Muscle of leg (tissue), 11 donors: Measurements from ENCODE around the gene ADCY2. TPM values are rescaled to one million over a fixed set of nuclear protein-coding genes. Genes with fewer than 3 reads are reported as not detected.
A peak's percentile ranks its signal among the peaks of the same experiment; 100 is the strongest.

ENCODE experiments used
- DNase-seq: peaks from one replicate; pipeline ENCODE4 v3.0.0; 2013
- H3K27ac ChIP-seq: one replicate; pipeline ENCODE4 v1.5.1; 2013; ENCODE audit warnings: mild to moderate bottlenecking, low read length, control low read depth
- H3K27me3 ChIP-seq: one replicate; pipeline ENCODE4 v1.6.1; 2013; ENCODE audit warnings: low read length; ENCODE audit not compliant: control insufficient read depth, insufficient read depth
- H3K36me3 ChIP-seq: one replicate; pipeline ENCODE4 v1.6.1; 2013; ENCODE audit warnings: low read length; ENCODE audit not compliant: control insufficient read depth, insufficient read depth
- H3K4me1 ChIP-seq: one replicate; pipeline ENCODE4 v1.6.1; 2013; ENCODE audit warnings: low read length; ENCODE audit not compliant: control insufficient read depth, insufficient read depth
- H3K4me3 ChIP-seq: one replicate; pipeline ENCODE4 v1.5.1; 2013; ENCODE audit warnings: low read length, control low read depth
- H3K9me3 ChIP-seq: replicated peaks from 2 replicates; pipeline ENCODE4 v1.6.1; 2013; ENCODE audit warnings: low read depth, low read length; ENCODE audit not compliant: control insufficient read depth
- WGBS: methylation state at CpG from one replicate; pipeline ENCODE4 v1.1.5; 2013; ENCODE audit warnings: missing lambda C conversion rate; ENCODE audit not compliant: insufficient coverage; 5-methylcytosine and 5-hydroxymethylcytosine counted together
- polyA plus RNA-seq, 8 donors: library from polyadenylated mRNA; unstranded; fragments of 120-200 nt; gene quantifications; one replicate each; pipeline versions ENCODE4 v1.2.1 to v1.2.3, GENCODE V29; 2013; ENCODE audit warnings: inconsistent platforms in 1 of 8, low replicate concordance in 1 of 8; ENCODE audit not compliant: insufficient read length in 8 of 8, insufficient read depth in 1 of 8
- total RNA-seq: library from RNA; stranded (reverse); fragments of 120-200 nt; gene quantifications from one replicate; pipeline ENCODE4 v1.2.4, GENCODE V29; 2013

The ADCY2 gene
- total and polyA plus RNA-seq, 9 donors = 17.5 to 45.9 (median 30.0) TPM

DNA sequence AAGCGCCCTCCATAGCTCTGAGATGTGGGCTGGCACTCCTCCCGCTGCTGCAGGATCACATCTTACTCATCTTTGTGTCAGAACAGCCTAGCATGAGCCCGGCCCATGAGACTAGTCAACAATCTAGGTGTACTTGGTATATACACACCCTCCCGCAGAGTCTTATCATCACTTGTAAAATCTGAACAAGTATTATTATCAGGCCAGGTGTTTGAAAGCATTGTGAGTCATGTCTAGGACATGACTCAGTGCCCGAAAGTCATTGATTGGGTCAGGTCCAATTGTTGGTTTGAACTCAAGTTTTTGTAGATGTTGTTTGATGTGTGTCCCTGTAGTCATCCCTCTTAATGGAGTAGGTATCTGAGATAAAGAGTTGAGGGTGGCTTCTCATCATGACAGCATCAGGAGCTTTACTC, 346.3 kb downstream of the ADCY2 start:
- no peaks in the 10 kb centered on the region for H3K36me3 ChIP-seq
- WGBS = 92% methylated on average over 2 of the region's 5 CpGs
- no peak for DNase-seq

DNA sequence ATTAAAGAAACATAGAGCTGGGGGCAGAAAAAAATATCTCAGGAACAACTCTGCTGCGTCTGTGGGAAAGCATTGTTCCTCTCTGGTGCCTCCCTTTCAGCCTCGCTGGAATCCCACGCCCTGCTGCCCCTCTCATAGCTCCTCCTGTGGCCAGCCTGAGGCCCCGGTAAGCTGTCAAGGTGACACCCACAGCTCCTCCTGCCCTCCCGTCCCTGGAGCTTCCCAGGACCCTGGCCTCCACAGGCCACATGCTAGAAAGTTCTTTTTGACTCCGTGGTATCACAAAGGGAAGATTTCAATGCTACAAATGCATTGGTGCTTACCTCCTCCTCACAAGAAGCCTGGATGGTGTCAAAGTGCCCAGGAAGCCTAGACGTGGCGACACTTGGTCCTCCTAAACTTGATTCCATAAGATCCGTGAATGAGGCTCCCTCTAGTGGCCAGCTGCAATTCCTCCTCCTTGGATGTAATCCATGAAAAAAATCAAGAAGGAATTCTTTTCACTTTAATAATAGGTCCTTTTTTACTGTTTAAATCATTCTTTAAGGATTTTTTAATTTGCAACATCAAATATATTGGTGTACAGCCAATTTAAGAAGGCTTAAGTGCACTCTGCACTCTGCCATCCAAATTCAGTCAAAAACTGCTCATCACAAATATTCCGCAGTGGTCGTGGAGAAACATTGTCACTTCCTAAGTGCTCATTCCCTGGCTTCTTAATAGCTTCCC, 350.1 kb downstream of the ADCY2 start:
- Histone ChIP-seq H3K27me3 (no peaks in the 10 kb centered on the region), H3K4me1 (no peaks in the 10 kb centered on the region), H3K36me3 (no peaks in the 10 kb centered on the region), H3K9me3 (no peaks in the 10 kb centered on the region), H3K27ac (no peak overlapping the region), H3K4me3 (no peak overlapping the region)
- DNase-seq = peak; percentile 66
- 41% methylated on average over 6 of the region's 11 CpGs for WGBS

More for the DNA sequence above, 346.3 kb downstream of the ADCY2 start:
- H3K27me3 ChIP-seq = no peaks in the 10 kb centered on the region
- no peaks in the 10 kb centered on the region for H3K9me3 ChIP-seq
- no peaks in the 10 kb centered on the region for H3K4me1 ChIP-seq
- H3K4me3 ChIP-seq = no peak overlapping the region
- H3K27ac ChIP-seq = no peak overlapping the region

DNA sequence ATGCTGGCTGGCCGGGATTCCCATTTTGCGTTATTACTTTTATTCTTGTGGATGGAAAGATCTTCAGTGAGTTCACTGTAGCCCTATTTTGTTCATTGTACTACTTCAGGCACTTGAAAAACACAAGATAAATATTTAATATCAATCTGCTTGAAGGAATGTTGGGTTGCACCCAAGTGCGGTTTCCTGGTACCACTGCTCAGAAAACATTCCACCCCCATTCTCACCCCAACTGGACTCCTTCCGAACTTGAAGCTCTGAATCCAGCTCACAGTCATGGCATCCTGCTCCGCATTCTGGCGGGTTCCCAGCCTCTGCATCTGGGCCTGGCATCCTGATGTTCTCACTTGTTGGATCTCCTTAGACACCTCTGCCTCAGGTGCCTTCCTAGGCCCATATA, 351.8 kb downstream of the ADCY2 start:
- no peak overlapping the region for H3K4me3 ChIP-seq
- H3K36me3 ChIP-seq = no peaks in the 10 kb centered on the region
- no peak overlapping the region for H3K27ac ChIP-seq
- H3K27me3 ChIP-seq = no peaks in the 10 kb centered on the region
- 67% methylated on average over 3 of the region's 6 CpGs for WGBS
- no peaks in the 10 kb centered on the region for H3K9me3 ChIP-seq
- H3K4me1 ChIP-seq = no peaks in the 10 kb centered on the region
- no peak for DNase-seq

DNA sequence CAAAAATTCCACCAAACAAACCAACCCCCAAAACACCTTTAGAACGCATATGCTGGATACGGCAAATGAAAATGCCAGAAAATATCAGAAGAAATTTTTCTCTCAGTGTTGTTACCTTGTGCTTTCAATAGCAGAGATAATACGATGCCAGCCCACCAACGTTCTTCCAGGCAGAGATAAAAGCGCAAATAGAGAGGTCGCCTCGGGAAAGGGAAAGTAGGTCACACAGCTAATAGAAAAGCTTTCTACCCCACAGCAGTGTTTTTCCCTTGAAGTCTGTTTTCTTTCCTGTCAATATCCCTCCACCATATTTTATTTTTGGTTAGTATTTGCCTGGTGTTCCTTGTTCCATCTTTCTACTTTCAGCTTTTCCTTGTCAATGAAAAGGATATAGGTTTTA, 353.7 kb downstream of the ADCY2 start:
- no peak for DNase-seq
- Histone ChIP-seq H3K36me3 (no peaks in the 10 kb centered on the region), H3K27me3 (no peaks in the 10 kb centered on the region), H3K27ac (no peak overlapping the region), H3K4me3 (no peak overlapping the region), H3K9me3 (no peaks in the 10 kb centered on the region), H3K4me1 (no peaks in the 10 kb centered on the region)
- 77% methylated on average over 4 of the region's 7 CpGs for WGBS

DNA sequence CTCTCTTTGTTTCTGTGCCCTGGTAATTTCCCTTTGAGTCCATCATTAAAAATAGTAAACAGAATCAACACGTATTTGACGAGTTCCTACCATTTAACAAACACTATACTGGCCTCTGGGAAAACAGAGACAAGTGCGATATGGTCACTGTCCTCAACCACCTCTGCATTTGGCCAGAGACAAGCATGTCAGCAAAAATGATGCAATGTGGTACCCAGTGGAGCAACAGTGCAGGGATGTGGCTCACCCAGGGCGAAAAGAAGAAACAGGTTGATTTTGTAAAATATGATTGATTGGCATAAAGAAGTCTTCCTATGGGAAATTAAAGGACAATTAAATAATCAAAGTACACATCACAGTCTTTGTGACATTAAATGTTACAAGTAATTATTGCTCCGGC, 355.9 kb downstream of the ADCY2 start:
- Histone ChIP-seq H3K27me3 (no peaks in the 10 kb centered on the region), H3K27ac (no peak overlapping the region), H3K9me3 (no peaks in the 10 kb centered on the region), H3K36me3 (no peaks in the 10 kb centered on the region), H3K4me3 (no peak overlapping the region), H3K4me1 (no peaks in the 10 kb centered on the region)
- DNase-seq = no peak
- WGBS = 100% methylated on average over 1 of the region's 5 CpGs

DNA sequence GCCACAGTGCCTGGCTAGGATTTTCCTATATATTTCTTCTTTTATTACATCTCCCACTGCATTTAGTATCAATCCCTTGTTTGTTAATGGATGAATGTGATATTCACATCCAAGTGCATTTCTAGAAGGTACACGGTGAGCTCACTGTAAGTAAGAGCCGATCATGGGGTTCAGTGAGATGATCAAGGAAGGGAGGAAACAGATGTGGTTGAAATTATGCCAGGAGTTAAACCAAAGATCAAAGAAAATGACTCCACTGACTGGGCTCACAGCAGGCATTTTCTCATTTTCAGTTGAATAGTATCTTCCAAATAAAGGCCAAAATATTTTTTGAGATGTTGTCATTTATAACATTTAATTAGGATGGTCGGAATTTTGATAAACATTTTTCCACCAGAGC, 357.2 kb downstream of the ADCY2 start:
- Histone ChIP-seq H3K4me1 (no peaks in the 10 kb centered on the region), H3K4me3 (no peak overlapping the region), H3K27me3 (no peaks in the 10 kb centered on the region), H3K9me3 (no peaks in the 10 kb centered on the region), H3K36me3 (no peaks in the 10 kb centered on the region), H3K27ac (no peak overlapping the region)
- DNase-seq = no peak
- WGBS = 21% methylated on average over 2 of the region's 3 CpGs

DNA sequence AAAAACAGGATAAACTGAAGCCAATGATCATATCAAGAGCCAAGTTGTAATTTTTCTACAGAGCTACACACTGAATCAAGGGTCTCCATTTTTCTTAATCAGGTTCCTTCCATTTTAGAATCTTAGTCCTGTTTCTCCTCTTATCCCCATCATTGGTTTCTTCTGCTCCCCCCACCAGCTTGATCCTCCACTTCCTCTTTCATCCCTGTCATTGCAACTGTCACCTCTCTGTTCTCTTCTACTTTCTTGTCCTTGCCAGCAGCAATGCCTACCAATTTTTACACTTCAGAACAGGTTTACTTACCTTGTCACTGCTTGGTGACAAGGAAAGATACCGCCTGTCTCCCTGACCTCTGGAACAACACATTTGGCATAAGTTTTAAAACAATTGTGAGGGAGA, 357.7 kb downstream of the ADCY2 start:
- Histone ChIP-seq H3K4me1 (no peaks in the 10 kb centered on the region), H3K9me3 (no peaks in the 10 kb centered on the region), H3K27ac (no peak overlapping the region), H3K36me3 (no peaks in the 10 kb centered on the region), H3K27me3 (no peaks in the 10 kb centered on the region), H3K4me3 (no peak overlapping the region)
- DNase-seq = no peak
- no CpG with 5 or more reads among the region's 1 CpG for WGBS

DNA sequence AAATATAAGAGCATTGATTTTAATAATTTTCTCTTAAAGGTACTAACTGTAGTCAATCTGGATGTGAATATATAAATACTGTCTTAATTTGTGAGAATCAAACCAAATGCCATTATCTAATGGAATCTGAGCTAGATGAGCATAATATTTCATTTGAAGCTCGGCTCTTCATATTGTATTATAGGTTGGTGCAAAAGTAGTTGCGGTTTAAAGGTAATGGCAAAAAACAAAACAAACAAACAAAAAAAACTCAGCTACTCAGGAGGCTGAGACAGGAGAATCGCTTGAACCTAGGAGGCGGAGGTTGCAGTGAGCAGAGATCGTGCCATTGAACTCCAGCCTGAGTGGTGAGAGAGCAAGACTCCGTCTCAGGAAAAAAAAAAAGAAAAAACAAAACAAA, 358.6 kb downstream of the ADCY2 start:
- Histone ChIP-seq H3K9me3 (no peaks in the 10 kb centered on the region), H3K27ac (no peak overlapping the region), H3K27me3 (no peaks in the 10 kb centered on the region), H3K4me3 (no peak overlapping the region), H3K4me1 (no peaks in the 10 kb centered on the region), H3K36me3 (no peaks in the 10 kb centered on the region)
- no peak for DNase-seq
- no CpG with 5 or more reads among the region's 6 CpGs for WGBS

DNA sequence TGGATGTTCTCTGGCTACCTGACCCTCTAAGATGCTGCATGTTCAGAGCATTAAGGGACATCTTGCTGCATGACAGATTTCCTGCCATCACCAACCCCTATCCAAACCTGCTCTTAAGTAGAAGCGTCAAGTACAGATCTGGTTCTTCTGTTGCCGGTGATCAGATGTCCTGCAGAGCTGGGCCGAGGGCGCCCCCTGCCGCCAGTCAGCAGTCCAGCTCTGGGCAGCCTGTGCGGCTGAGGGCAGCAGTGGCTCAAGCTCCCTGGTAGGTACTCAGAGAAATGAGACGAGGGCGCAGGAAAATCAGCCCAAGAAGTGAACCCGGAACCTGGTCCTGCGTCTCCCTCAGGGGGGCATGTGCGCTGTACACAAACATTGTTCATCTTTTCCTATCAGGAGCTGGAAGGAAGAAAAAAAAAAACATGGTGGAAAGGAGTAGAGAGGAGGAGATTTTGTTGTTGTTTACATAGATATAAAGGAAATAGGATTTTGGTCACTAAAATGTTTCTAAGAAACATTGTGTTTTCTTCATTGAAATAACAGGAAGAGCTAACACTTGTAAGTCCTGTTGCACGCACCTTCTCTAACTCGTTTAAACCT, 359.2 kb downstream of the ADCY2 start:
- Histone ChIP-seq H3K4me1 (no peaks in the 10 kb centered on the region), H3K27ac (no peak overlapping the region), H3K4me3 (no peak overlapping the region), H3K9me3 (no peaks in the 10 kb centered on the region), H3K36me3 (no peaks in the 10 kb centered on the region), H3K27me3 (no peaks in the 10 kb centered on the region)
- DNase-seq = peak; percentile 25
- 31% methylated on average over 10 of the region's 13 CpGs for WGBS

DNA sequence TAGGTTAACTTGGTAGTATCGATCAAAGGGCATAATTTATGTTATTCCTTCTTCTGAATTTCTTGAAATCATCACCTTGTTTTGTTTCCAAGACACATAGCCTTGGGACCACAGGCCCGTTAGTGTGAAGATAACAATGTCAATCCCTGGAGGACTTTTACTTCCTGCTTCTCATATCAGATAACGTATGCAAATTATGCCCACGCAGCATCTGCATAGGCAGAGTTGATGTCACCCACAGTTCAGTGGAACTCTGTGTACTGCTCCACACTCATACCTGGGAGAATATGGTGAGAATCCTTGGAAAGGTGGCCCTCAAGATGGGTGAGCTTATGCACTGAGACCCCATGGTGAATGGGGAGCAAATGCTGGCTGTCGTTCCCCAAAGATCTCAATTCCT, 360.0 kb downstream of the ADCY2 start:
- H3K4me1 ChIP-seq = no peaks in the 10 kb centered on the region
- H3K36me3 ChIP-seq = no peaks in the 10 kb centered on the region
- WGBS = 100% methylated on average over 1 of the region's 5 CpGs
- no peaks in the 10 kb centered on the region for H3K27me3 ChIP-seq
- H3K9me3 ChIP-seq = no peaks in the 10 kb centered on the region
- H3K4me3 ChIP-seq = no peak overlapping the region
- DNase-seq = no peak
- H3K27ac ChIP-seq = no peak overlapping the region
